ENCODE data around the gene NTM. TPM values are rescaled to one million over a fixed set of nuclear protein-coding genes. Genes with fewer than 3 reads are reported as not detected.

Gene NTM
- total RNA-seq, 1 donor from 2014 or later = 10.8 TPM

GRCh38 chr11:131924001-131924400, 553.6 kb downstream of the NTM start:
- no peak for DNase-seq

GRCh38 chr11:131924457-131925201, 554.2 kb downstream of the NTM start:
- no peak for DNase-seq

GRCh38 chr11:131925829-131926228, 555.4 kb downstream of the NTM start:
- DNase-seq = no peak

- no peak for DNase-seq
Observed at GRCh38 chr11:131928992-131929391, 558.6 kb downstream of the NTM start.

DNA sequence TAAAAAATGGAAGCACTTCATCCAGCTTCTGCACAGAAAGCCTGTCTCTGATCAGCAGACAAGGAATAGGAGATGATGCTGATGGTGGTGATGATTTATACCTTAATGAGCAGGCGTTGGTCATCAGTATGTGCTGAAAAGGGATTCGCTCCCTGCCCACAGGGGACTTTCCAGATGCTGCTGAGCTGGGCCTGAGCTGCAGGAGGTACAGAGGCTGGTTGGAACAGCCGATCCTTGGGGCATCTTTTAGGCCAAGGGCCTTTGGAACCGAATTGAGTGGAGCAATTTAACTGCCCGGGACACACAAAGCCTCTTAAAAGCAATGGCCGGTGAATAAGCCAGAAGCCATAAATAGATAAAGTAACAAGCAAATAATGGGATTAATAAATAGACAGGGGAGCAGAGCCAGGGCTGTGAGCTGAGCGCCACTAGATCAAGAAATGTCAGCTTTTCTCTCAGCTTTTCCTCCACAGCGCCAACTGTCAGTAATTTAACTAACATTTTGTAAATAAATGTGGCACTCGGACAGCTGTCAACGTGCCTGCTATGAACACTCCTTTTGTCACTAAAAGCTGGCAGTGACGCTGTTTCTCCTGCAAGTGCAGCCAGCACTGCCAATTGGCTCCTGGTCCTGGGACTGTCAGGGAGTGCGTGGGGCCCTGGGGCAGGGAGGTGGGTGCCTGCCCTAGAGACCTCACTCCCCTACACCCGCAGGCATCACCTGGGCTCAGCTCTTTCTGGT, 562.3 kb downstream of the NTM start:
- no peak for DNase-seq

DNA sequence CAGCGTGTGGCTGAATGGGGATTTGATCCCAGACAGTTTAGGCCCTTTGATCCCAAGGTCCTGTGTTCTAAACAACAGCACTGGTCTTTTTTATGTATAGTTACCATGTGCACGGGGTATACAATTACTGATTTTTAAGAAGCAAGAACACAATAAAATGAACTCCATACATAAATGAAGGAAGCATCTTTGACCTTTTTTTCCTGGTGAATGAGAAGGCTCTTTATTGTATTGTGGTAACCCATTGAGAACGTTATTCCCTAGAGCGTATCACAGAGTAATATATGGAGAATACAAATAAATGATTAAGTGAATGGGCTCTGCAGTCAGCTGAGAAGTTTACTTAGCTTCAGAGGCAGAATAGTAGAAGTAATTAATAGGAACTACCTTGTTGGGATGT, 563.6 kb downstream of the NTM start:
- no peak for DNase-seq

GRCh38 chr11:131938351-131938751, 567.9 kb downstream of the NTM start:
- no peak for DNase-seq

DNA sequence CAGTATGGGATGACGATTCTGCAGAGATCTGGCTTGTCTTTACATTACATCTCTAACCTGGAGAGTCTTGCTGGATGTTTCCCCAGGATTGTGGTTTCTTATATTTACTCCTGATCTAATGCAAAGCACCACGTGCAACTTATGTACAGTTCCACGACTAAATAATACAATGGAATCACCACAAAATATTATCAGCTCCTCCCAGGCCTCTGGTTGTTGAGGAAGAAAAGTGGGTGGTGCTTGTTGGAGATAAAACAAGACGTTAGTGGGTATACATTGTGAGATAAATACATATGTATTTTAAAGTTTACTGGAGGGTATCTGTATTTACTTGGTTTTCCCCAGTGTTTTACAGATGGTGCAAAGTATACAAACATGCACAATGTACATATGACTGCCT, 569.7 kb downstream of the NTM start:
- DNase-seq = no peak

DNA sequence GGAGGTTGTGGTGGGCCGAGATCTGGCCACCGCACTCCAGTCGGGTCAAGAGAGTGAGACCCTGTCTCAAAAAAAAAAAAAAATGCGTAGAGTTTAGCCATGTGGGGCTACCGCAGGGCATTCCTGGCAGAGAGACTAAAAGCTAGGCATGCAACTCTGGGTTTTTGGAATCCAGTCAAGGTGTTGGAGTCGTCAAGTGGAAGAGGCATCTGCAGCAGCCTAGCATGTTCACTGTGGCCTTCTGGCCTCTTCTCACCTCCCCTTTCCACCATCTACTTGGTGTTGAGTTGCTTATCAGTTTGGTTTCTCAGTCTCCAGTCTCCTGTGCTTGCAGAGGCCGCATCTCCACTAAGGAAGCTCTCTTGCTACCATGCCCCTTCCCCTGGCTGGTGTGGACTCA, 572.5 kb downstream of the NTM start:
- no peak for DNase-seq

DNA sequence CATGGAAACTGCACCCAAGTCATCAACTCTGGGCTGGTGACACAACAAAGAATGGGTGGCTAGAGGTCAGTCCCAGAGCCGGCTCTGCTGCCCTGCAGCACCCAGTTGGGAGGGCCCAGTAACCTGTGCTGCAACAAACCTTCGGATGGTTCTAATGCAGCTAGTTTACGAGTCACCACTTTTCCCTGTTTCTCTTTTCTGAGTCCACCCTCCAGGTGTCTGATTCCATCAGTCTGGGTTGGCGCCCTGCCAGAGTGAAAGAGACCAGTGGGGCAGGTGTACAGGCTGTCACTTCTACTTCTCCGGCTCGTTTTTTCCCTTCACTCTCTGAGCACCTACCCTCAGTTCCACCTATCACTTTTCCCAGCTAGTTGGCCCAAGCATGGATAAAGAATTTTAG, 572.9 kb downstream of the NTM start:
- DNase-seq = no peak

DNA sequence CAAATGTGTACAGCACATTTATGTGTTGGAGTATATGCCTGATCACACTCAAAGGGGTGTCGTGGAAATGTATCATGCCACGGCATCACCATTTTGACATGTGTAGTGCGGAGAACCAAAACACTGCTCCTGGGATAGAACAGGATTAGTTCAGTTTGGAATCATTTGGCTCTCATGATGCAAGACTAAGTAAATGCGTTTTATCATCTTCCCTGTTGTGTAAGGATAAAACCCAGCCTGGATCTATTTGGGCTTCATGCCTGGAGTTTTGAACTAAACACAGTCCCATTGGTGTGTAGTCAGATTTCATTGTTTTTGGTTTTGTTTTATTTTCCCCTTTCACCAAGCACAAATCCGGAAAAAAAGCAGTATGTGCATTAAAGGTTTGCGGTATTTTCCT, 574.3 kb downstream of the NTM start:
- DNase-seq = peak; percentile 72

DNA sequence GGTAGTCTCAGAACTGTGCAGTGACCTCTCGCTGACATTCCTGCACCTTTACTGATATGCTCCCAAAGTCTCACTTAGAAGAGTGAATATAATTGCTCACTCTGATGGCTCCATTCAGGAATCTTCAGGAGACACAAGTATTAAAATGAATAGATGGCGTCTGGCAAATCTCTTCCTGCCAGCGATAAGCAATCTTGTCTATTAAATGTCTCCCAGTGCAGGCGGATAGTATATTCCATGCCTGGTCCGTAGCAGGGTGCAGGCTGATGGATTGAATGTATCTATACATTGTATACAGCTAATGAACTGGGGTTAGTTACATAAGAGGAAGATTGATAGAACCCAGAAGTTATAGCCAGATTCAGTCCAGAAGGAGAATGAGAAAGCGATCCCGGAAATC, 575.3 kb downstream of the NTM start:
- DNase-seq = no peak

GRCh38 chr11:131947511-131947910, 577.1 kb downstream of the NTM start:
- no peak for DNase-seq

DNA sequence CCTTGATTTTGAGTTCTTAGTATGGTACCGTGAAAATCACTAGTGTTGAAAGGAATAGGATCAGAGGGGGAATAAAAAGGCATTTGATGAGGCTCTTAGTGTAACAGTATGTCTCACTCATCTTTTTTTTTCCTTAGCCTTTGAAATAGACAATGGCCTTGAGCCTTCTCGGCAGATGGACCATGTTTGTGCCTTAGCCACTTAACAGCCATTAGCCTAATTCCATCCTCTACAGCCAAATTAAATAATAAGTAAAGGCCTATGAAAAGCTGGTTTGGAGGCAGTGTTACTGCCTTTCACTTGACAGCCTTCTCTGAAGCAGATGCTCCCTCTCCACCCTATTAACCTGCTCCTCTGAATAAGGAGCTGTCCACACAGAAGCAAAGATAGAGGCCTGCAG, 580.7 kb downstream of the NTM start:
- DNase-seq = no peak

- no peak for DNase-seq
Observed at GRCh38 chr11:131954146-131954545, 583.7 kb downstream of the NTM start.

DNA sequence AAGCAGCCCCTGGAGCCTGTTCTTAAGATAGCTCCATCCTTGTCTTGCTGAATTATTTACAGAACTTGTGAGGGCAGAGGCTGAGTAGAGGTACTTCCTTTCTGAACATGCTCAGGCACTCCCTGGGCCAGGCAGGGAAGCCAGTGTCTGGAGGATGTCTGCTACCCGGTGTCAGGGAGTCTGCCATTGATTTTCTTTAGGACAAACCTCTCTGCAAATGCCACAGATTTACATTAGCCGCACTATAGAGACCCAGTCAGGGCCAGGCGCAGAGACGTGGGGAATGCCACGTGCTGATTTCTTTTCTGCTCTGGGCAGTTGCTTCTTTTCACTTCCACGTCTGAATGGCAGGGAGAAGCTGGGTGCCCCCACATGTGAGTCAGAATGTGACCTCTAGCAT, 585.5 kb downstream of the NTM start:
- DNase-seq = no peak

DNA sequence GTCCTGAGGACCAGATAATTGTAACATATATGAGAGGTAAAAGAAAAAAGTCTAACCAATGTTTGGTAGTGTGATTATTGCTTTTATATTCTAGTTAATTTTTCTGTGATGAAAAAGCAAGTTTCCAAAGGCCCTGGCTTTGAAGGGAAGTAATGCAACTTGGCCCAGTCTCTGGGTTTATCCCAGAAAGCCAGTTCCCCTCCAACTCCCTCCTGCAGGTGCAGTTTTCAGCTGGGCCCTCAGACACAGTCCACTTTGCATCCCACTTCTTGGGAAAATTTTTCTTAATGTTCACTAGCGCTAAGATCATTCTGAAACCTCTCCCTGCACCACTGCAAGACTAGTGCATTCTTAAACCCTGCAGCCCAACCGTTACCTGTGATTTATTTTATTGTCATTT, 586.8 kb downstream of the NTM start:
- no peak for DNase-seq

DNA sequence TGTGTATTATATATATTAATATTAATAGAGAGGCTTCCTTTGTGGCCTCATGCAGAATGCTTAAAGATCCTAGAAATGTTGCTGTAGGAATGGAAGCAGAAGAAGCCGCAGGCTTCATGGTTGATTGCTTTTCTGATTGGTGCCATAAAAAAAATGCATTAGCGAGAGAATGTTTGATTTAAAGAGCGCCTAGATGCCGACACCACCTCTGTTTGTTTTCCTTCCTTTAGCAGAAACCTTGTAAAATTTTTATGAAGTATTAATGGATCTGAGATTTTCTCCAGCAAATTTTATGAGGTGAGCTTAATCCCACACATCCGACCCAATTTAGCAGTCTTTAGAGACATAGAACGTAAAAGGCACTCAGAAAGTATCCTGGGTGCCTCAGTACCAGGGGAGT, 587.5 kb downstream of the NTM start:
- DNase-seq = no peak

- no peak for DNase-seq
Observed at GRCh38 chr11:131962818-131963217, 592.4 kb downstream of the NTM start.

DNA sequence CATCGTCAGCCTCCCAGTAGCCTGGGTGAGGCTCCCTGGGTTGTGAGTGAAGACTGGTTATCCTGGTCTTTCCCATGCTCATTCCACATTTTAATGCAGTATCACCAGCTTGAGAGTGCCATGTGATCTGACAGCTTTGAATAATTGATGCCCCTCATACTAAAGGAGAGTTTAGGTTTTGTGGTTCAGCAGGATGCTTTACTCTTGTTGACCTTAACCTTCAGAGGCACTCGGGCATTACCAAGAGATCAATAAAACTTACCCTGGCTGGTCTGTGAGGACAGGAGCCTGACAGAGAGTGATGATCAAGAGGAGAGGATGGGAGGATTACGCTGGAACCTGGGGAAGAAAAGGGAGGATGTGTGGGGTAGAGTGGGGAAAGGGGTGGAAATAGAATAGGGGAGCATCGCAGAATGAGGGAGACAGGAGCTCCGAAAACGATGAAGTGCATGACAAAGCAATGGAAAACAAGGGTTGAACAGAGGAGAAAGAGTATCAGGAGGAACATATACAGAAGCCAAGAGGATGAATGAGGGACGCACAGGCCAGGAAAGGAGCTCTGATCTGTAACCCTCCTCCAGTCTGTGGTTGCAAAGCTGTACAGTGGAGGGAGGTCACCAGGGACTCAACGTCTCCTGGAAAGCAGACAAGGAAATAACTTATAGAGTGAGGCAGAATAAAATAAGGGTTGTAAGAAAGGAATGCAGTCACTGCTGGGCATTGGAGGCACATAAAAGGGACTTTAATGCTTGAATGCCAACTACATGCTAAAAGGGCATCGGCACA, 594.5 kb downstream of the NTM start:
- DNase-seq = no peak

DNA sequence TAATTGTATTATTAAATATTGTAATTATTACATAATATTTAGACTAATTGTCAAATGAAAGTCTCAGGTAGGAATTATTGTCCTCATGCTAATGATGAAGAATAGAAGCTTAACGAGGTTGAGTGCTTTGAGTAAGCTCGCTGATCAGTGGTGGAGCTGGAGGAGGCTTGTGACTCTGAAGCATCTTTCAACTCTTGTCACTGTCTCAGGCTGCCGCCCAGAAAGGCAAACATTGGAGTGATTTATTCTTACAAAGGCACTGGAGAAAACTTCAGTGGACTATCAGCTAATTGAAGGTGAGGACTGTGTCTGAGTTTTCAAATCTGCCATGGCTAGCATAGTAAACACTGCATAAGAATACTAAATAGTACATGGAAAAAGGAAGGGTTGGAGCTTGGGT, 595.1 kb downstream of the NTM start:
- no peak for DNase-seq

DNA sequence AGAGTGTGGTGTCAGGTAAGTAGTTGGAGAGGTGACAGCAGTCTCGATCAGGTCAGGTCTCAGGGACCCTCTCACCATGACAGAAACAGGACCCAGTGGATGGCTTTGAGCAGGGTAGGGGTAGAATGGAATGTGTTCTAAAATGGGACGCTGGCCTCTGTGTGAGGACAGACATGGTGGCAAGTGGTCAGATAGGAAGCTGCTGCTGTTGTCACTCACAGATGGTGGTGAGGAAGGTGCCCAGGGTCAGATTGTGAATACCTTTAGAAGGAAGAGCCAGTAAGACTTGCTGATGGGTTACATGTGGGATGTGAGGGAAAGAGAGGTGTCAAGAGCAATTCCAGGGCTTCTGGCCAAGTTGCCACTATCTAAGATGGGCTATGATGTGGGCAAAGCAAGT, 596.3 kb downstream of the NTM start:
- no peak for DNase-seq

- no peak for DNase-seq
Observed at GRCh38 chr11:131969261-131969660, 598.8 kb downstream of the NTM start.

All from skin of body (tissue), 2 donors.